Spleen (tissue), 11 donors: ENCODE results near the gene DEPDC7. TPM values are rescaled to one million over a fixed set of nuclear protein-coding genes. Genes with fewer than 3 reads are reported as not detected.

Source experiments
- DNase-seq: peaks from one replicate; pipeline ENCODE4 v3.0.0-alpha.2; 2020
- H3K27ac ChIP-seq, 8 donors: fragments of 200-600 bp; sonication (generic) in 7 of 8; 1 replicate in 4 of 8; 2 replicates in 4 of 8; pipeline versions ENCODE4 v1.5.0 to v1.8.0; 2016 to 2021; ENCODE audit warnings: inconsistent platforms in 4 of 8, mild to moderate bottlenecking in 4 of 8, moderate library complexity in 1 of 8
- H3K27me3 ChIP-seq, 7 donors: fragments of 200-600 bp; sonication (generic) in 6 of 7; replicated peaks in 1 of 7; 1 replicate in 4 of 7; 2 replicates in 3 of 7; pipeline versions ENCODE4 v1.5.0 to v1.8.0; 2016 to 2021; ENCODE audit warnings: inconsistent platforms in 3 of 7, mild to moderate bottlenecking in 1 of 7
- H3K36me3 ChIP-seq, 6 donors: fragments of 200-600 bp; sonication (generic) in 5 of 6; 1 replicate in 4 of 6; 2 replicates in 2 of 6; pipeline versions ENCODE4 v1.5.0 to v1.8.0; 2016 to 2021; ENCODE audit warnings: inconsistent platforms in 2 of 6
- H3K4me1 ChIP-seq, 6 donors: fragments of 200-600 bp; sonication (generic) in 5 of 6; 1 replicate in 3 of 6; 2 replicates in 3 of 6; pipeline versions ENCODE4 v1.5.0 to v1.8.0; 2016 to 2021; ENCODE audit warnings: inconsistent platforms in 3 of 6
- H3K4me3 ChIP-seq, 8 donors: fragments of 200-600 bp; sonication (generic) in 7 of 8; 1 replicate in 4 of 8; 2 replicates in 4 of 8; pipeline versions ENCODE4 v1.5.0 to v1.8.0; 2016 to 2021; ENCODE audit warnings: inconsistent platforms in 4 of 8, mild to moderate bottlenecking in 4 of 8, moderate library complexity in 2 of 8
- H3K9me3 ChIP-seq, 8 donors: fragments of 200-600 bp; sonication (generic) in 7 of 8; 1 replicate in 4 of 8; 2 replicates in 4 of 8; pipeline versions ENCODE4 v1.5.0 to v1.8.0; 2016 to 2021; ENCODE audit warnings: inconsistent platforms in 4 of 8
- POLR2A ChIP-seq, 3 donors: fragments of 450-650 bp; IDR thresholded peaks; one replicate each; pipeline ENCODE4 v1.5.1; 2017; ENCODE audit warnings: antibody characterized with exemption in 3 of 3, mild to moderate bottlenecking in 1 of 3
- POLR2AphosphoS5 ChIP-seq, 3 donors: sonication (generic); formaldehyde crosslinking; IDR thresholded peaks; one replicate each; pipeline ENCODE4 v1.5.1; 2017; ENCODE audit warnings: antibody characterized with exemption in 3 of 3
- WGBS, 5 donors: extraction: QIAGEN DNeasy Blood & Tissue Kit in 3 of 5; methylation state at CpG; one replicate each; pipeline versions ENCODE4 v1.1.5 to v1.1.7; 2013 to 2018; 5-methylcytosine and 5-hydroxymethylcytosine counted together
- intact Hi-C: fragments of 100-400 bp; cut with DNase I; formaldehyde crosslinking; loops from one replicate; pipeline ENCODE4 v1.15.0; 2023; ENCODE audit warnings: low total_unique reads
- polyA plus RNA-seq, 3 donors: library from polyadenylated mRNA; stranded (reverse); fragments of 200-250 nt; gene quantifications; one replicate each; pipeline ENCODE4 v1.2.1, GENCODE V29; 2013
- total RNA-seq, 7 donors: library from RNA; depleted of rRNA in 3 of 7; stranded (reverse); fragments of >200 nt in 3 of 7; fragmentation: NEBNext Ultra II Directional in 4 of 7; extraction: Animal tissue kit (Norgen Biotek cat#: 25700) in 4 of 7; gene quantifications; one replicate each; pipeline versions ENCODE4 v1.1.0 to v1.2.1, GENCODE V29; 2016 to 2021
- TF ChIP-seq, protein P1 (sequence below), 11 experiments: fragments of 200-600 bp in 7 of 11; fragments of 450-650 bp in 4 of 11; sonication (generic) in 4 of 11; IDR thresholded peaks in 8 of 11; conservative IDR thresholded peaks in 3 of 11; 1 replicate in 7 of 11; 2 replicates in 4 of 11; pipeline versions ENCODE4 v1.4.0 to v1.8.0; 2016 to 2021; ENCODE audit warnings: antibody characterized with exemption in 11 of 11, inconsistent platforms in 4 of 11, mild to moderate bottlenecking in 1 of 11
- donor health status: healthy with polysubstance abuse.
- donor health status: DM: no; HTN: no; CAD: no; lungs with moderate emphysema.
- donor health status: DM: no; HTN: no; CAD: no.
- donor health status: Bipolar disorder and iron deficiency.
- donor health status: healthy.
- donor health status: DM: no; HTN: no; CAD: no.
- donor health status: DM: yes; HTN: yes; CAD: no.

Gene DEPDC7
- total and polyA plus RNA-seq, 10 donors, result 0.30 to 0.88 (median 0.54) TPM; not detected in 3

- H3K27ac ChIP-seq, result no peak overlapping the region
- no peak for DNase-seq
- H3K27me3 ChIP-seq, result no peaks in the 10 kb centered on the region
- intact Hi-C loops, result no loop called here
- TF ChIP-seq, protein P1, sequence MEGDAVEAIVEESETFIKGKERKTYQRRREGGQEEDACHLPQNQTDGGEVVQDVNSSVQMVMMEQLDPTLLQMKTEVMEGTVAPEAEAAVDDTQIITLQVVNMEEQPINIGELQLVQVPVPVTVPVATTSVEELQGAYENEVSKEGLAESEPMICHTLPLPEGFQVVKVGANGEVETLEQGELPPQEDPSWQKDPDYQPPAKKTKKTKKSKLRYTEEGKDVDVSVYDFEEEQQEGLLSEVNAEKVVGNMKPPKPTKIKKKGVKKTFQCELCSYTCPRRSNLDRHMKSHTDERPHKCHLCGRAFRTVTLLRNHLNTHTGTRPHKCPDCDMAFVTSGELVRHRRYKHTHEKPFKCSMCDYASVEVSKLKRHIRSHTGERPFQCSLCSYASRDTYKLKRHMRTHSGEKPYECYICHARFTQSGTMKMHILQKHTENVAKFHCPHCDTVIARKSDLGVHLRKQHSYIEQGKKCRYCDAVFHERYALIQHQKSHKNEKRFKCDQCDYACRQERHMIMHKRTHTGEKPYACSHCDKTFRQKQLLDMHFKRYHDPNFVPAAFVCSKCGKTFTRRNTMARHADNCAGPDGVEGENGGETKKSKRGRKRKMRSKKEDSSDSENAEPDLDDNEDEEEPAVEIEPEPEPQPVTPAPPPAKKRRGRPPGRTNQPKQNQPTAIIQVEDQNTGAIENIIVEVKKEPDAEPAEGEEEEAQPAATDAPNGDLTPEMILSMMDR (IDR thresholded peaks at IDR 0.05 in 8 of 11, conservative IDR thresholded peaks at IDR 0.05 in 3 of 11), result no peak
- no peak for TF ChIP-seq POLR2AphosphoS5 (IDR thresholded peaks at IDR 0.05)
- no peaks in the 10 kb centered on the region for H3K9me3 ChIP-seq
- no peak overlapping the region for H3K4me3 ChIP-seq
- 85 to 93% (median 87%) methylated on average over 2 of the region's 2 CpGs for WGBS, 5 donors
- peaks cover 0 to 7% (median 2%) of the 10 kb centered on the region in 6 donors for H3K36me3 ChIP-seq
- no peaks in the 10 kb centered on the region for H3K4me1 ChIP-seq
Measured at GRCh38 chr11:32983506-32983905, 32.2 kb upstream of the DEPDC7 start.

GRCh38 chr11:32985600-32985999, 30.1 kb upstream of the DEPDC7 start:
- Histone ChIP-seq H3K9me3 (no peaks in the 10 kb centered on the region), H3K27ac (no peak overlapping the region), H3K4me3 (no peak overlapping the region), H3K36me3 (no peaks in the 10 kb centered on the region), H3K4me1 (no peaks in the 10 kb centered on the region), H3K27me3 (no peaks in the 10 kb centered on the region)
- 94 to 99% (median 95%) methylated on average over 5 of the region's 5 CpGs for WGBS, 5 donors
- DNase-seq, result no peak
- intact Hi-C loops, result no loop called here
- TF ChIP-seq POLR2A (IDR thresholded peaks at IDR 0.05) (no peak), POLR2AphosphoS5 (IDR thresholded peaks at IDR 0.05) (no peak)
- TF ChIP-seq, protein P1 (IDR thresholded peaks at IDR 0.05 in 8 of 11, conservative IDR thresholded peaks at IDR 0.05 in 3 of 11), result no peak

GRCh38 chr11:32987851-32988250, 27.8 kb upstream of the DEPDC7 start:
- Histone ChIP-seq H3K9me3 (peaks cover 0 to 22% (median 17%) of the 10 kb centered on the region in 8 donors), H3K27me3 (no peaks in the 10 kb centered on the region), H3K4me3 (no peak overlapping the region), H3K36me3 (no peaks in the 10 kb centered on the region), H3K27ac (no peak overlapping the region), H3K4me1 (no peaks in the 10 kb centered on the region)
- WGBS, 5 donors, result 89 to 96% (median 93%) methylated on average over 8 of the region's 8 CpGs
- intact Hi-C loops, result no loop called here
- TF ChIP-seq POLR2AphosphoS5 (IDR thresholded peaks at IDR 0.05), result no peak
- TF ChIP-seq, protein P1 (IDR thresholded peaks at IDR 0.05 in 8 of 11, conservative IDR thresholded peaks at IDR 0.05 in 3 of 11), result no peak
- TF ChIP-seq POLR2A (IDR thresholded peaks at IDR 0.05), result no peak
- no peak for DNase-seq

DNA sequence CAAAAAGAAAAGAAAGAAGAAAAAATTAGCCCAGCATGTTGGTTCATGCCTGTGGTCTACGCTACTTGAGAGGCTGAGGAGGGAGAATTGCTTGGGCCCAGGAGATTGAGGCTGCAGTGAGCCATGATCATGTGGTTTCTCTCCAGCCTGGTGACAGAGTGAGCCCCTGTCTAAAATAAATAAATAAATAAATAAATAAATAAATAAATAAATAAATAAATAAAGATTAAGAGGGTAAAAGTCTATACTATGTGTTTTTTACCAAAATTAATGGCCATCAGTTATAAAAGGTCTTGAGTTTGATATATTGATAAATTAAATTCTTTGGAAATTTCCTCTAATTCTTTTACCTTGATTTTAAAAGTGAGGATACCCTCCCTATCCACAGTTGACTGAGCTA, 25.2 kb upstream of the DEPDC7 start:
- Histone ChIP-seq H3K9me3 (peaks cover 0 to 26% (median 19%) of the 10 kb centered on the region in 8 donors), H3K4me1 (no peaks in the 10 kb centered on the region), H3K27ac (no peak overlapping the region), H3K4me3 (no peak overlapping the region), H3K27me3 (no peaks in the 10 kb centered on the region), H3K36me3 (no peaks in the 10 kb centered on the region)
- WGBS, 5 donors, result 0 to 93% (median 2%) methylated on average over 1 of the region's 1 CpG
- intact Hi-C loops, result no loop called here
- DNase-seq, result no peak
- TF ChIP-seq, protein P1 (IDR thresholded peaks at IDR 0.05 in 8 of 11, conservative IDR thresholded peaks at IDR 0.05 in 3 of 11), result no peak
- TF ChIP-seq POLR2A (IDR thresholded peaks at IDR 0.05), result no peak
- TF ChIP-seq POLR2AphosphoS5 (IDR thresholded peaks at IDR 0.05), result no peak
